Thymus (tissue), 11 donors: ENCODE measurements around the gene OOSP4A. TPM values are rescaled to one million over a fixed set of nuclear protein-coding genes. Genes with fewer than 3 reads are reported as not detected.

ENCODE experiments used
- DNase-seq, 9 donors: peaks; one replicate each; pipeline ENCODE4 v3.0.0-alpha.2; 2013; ENCODE audit warnings: low spot score in 9 of 9, low read depth in 6 of 9, missing footprints in 1 of 9
- H3K27ac ChIP-seq, 2 donors: one replicate each; pipeline ENCODE4 v1.5.1; 2013; ENCODE audit warnings: control low read depth in 1 of 2, low read depth in 1 of 2, low read length in 1 of 2, mild to moderate bottlenecking in 1 of 2, moderate library complexity in 1 of 2
- H3K27me3 ChIP-seq, 2 donors: one replicate each; pipeline ENCODE4 v1.5.1; 2013; ENCODE audit warnings: low read length in 1 of 2; ENCODE audit not compliant: control insufficient read depth in 2 of 2, insufficient read depth in 1 of 2
- H3K36me3 ChIP-seq, 2 donors: one replicate each; pipeline ENCODE4 v1.5.1; 2013; ENCODE audit warnings: low read length in 1 of 2, mild to moderate bottlenecking in 1 of 2, moderate library complexity in 1 of 2; ENCODE audit not compliant: control insufficient read depth in 2 of 2, insufficient read depth in 2 of 2
- H3K4me1 ChIP-seq, 2 donors: one replicate each; pipeline ENCODE4 v1.5.1; 2013; ENCODE audit warnings: low read length in 2 of 2; ENCODE audit not compliant: control insufficient read depth in 2 of 2, insufficient read depth in 2 of 2
- H3K4me3 ChIP-seq, 2 donors: one replicate each; pipeline ENCODE4 v1.5.1; 2013; ENCODE audit warnings: low read length in 2 of 2, control low read depth in 1 of 2, mild to moderate bottlenecking in 1 of 2
- H3K9me3 ChIP-seq, 2 donors: one replicate each; pipeline ENCODE4 v1.5.1; 2013; ENCODE audit warnings: low read length in 1 of 2, mild to moderate bottlenecking in 1 of 2; ENCODE audit not compliant: control insufficient read depth in 2 of 2, insufficient read depth in 1 of 2
- WGBS: extraction: QIAGEN DNeasy Blood & Tissue Kit; methylation state at CpG from one replicate; pipeline ENCODE4 v1.1.7; 2013; 5-methylcytosine and 5-hydroxymethylcytosine counted together
- polyA plus RNA-seq: library from polyadenylated mRNA; stranded (reverse); fragments of 200-250 nt; gene quantifications from one replicate; pipeline ENCODE4 v1.2.3, GENCODE V29; 2013
- total RNA-seq: library from RNA; stranded (reverse); fragments of 120-200 nt; gene quantifications from one replicate; pipeline ENCODE4 v1.2.4, GENCODE V29; 2013
- donor health status: healthy.

OOSP4A gene
- total and polyA plus RNA-seq, 2 donors = 0.18 TPM; not detected in 1

- Histone ChIP-seq H3K9me3 (no peaks in the 10 kb centered on the region), H3K27me3 (no peaks in the 10 kb centered on the region), H3K4me1 (no peaks in the 10 kb centered on the region), H3K27ac (no peak overlapping the region), H3K36me3 (no peaks in the 10 kb centered on the region), H3K4me3 (no peak overlapping the region)
- no peak for DNase-seq
- 99% methylated on average over 3 of the region's 3 CpGs for WGBS
Measured at GRCh38 chr11:59943997-59944714, 19.7 kb upstream of the OOSP4A start.

DNA sequence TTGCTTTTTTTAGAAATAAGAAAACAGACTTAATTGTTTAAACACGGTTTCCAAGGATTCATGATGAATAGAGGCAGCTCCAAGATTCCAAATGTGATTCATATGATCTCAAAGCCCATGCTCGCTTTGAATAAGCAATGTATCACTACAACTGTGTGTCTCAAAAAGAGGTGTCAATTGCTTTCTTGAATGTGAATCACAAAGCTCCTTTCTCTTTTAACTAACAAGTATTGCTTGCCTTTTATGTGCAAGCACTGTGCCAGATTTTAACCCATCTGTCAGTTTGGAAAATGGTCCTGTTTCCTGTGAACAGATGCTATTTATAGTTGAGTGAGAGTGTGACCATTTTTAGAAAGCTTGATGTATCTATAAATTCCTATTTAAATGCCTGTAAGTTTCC lies 19.1 kb upstream of the OOSP4A start:
- Histone ChIP-seq H3K27ac (no peak overlapping the region), H3K27me3 (no peaks in the 10 kb centered on the region), H3K4me3 (no peak overlapping the region), H3K36me3 (no peaks in the 10 kb centered on the region), H3K4me1 (no peaks in the 10 kb centered on the region), H3K9me3 (no peaks in the 10 kb centered on the region)
- no peak for DNase-seq
- WGBS = 91% methylated on average over 2 of the region's 2 CpGs

DNA sequence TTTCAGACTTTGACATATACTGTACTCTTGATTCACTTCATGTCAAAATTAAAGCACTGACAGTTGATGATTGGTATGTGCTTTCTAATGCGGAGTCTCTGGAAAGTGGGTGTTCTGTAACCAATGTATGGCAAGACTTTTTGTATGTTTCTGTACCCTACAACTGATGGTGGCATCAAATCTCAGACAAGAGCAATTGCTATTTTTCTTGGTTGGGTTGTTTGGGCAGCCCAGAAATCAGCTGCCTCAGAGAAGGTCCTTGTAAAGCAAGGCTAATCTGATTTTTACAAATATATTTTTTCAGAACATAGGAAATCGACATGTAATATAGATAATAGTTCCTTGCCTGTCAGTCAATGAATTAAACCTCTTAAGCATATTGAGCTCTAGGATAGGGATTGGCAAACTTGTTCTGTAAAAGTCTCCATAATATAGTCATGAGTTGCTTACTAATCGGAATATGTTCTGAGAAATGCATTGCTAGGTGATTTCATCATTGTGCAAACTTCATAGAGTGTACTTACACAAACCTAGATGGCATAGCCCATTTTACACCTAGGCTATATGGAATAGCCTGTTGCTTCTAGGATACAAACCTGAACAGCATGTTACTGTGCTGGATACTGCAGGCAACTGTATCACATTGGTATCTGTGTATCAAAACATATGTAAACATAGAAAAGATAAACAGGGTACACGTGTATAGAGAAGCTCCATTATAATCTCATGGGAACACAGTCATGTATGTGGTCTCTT lies 10.2 kb upstream of the OOSP4A start:
- Histone ChIP-seq H3K27ac (no peak overlapping the region), H3K36me3 (no peaks in the 10 kb centered on the region), H3K9me3 (no peaks in the 10 kb centered on the region), H3K4me1 (no peaks in the 10 kb centered on the region), H3K27me3 (no peaks in the 10 kb centered on the region), H3K4me3 (no peak overlapping the region)
- DNase-seq = no peak
- WGBS = 94% methylated on average over 4 of the region's 4 CpGs

DNA sequence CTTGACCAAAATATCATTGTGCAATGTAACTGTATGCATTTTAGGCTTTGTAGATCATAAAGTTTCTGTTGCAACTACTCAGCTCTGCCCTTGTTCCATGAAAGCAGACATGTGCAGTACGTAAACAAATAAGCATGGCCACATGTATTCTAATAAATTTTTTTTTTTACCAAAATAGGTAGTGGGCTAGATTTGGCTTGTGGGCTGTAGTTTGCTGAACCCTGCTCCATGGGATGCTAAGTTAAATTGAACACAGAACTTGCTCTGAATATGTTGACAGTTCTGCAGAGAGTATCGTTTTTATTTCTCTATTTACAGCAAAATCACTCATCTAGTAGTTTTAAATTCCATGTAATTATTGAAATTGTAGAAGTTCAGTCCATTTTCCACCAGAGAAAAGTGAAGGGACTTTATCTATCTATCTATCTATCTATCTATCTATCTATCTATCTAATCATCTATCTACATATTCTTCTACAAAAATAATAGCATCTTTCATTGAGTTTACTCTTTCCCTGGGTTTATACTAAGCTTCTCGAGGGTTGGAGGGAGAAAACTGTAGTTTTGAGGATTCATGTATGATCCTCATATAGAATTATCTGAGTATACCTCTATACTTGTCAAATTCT lies 9.5 kb upstream of the OOSP4A start:
- no peak overlapping the region for H3K4me3 ChIP-seq
- no peak for DNase-seq
- H3K27me3 ChIP-seq = no peaks in the 10 kb centered on the region
- no peaks in the 10 kb centered on the region for H3K9me3 ChIP-seq
- H3K27ac ChIP-seq = no peak overlapping the region
- H3K4me1 ChIP-seq = no peaks in the 10 kb centered on the region
- WGBS = 91% methylated on average over 3 of the region's 3 CpGs
- no peaks in the 10 kb centered on the region for H3K36me3 ChIP-seq

- H3K36me3 ChIP-seq = no peaks in the 10 kb centered on the region
- no peak overlapping the region for H3K4me3 ChIP-seq
- no peaks in the 10 kb centered on the region for H3K9me3 ChIP-seq
- WGBS = 88% methylated on average over 4 of the region's 4 CpGs
- no peak overlapping the region for H3K27ac ChIP-seq
- no peak for DNase-seq
- H3K4me1 ChIP-seq = no peaks in the 10 kb centered on the region
- no peaks in the 10 kb centered on the region for H3K27me3 ChIP-seq
Measured at GRCh38 chr11:59957094-59957493, 6.7 kb upstream of the OOSP4A start.

- no peaks in the 10 kb centered on the region for H3K9me3 ChIP-seq
- H3K36me3 ChIP-seq = no peaks in the 10 kb centered on the region
- H3K4me3 ChIP-seq = no peak overlapping the region
- H3K27ac ChIP-seq = no peak overlapping the region
- no peak for DNase-seq
- WGBS = 84% methylated on average over 9 of the region's 9 CpGs
- H3K4me1 ChIP-seq = no peaks in the 10 kb centered on the region
- H3K27me3 ChIP-seq = no peaks in the 10 kb centered on the region
Measured at GRCh38 chr11:59960502-59961381, 3.1 kb upstream of the OOSP4A start.

GRCh38 chr11:59962107-59962482 lies 1.7 kb upstream of the OOSP4A start:
- Histone ChIP-seq H3K27me3 (no peaks in the 10 kb centered on the region), H3K4me3 (no peak overlapping the region), H3K36me3 (no peaks in the 10 kb centered on the region), H3K9me3 (no peaks in the 10 kb centered on the region), H3K4me1 (no peaks in the 10 kb centered on the region), H3K27ac (no peak overlapping the region)
- DNase-seq = no peak
- 96% methylated on average over 2 of the region's 2 CpGs for WGBS

GRCh38 chr11:59965424-59965823 lies 1.6 kb downstream of the OOSP4A start:
- no peaks in the 10 kb centered on the region for H3K4me1 ChIP-seq
- no peak for DNase-seq
- H3K9me3 ChIP-seq = no peaks in the 10 kb centered on the region
- 88% methylated on average over 7 of the region's 7 CpGs for WGBS
- H3K27ac ChIP-seq = no peak overlapping the region
- H3K4me3 ChIP-seq = no peak overlapping the region
- no peaks in the 10 kb centered on the region for H3K27me3 ChIP-seq
- H3K36me3 ChIP-seq = no peaks in the 10 kb centered on the region
